Fibroblast of the aortic adventitia (primary cell): Measurements from ENCODE around the gene NSMCE3. TPM values are rescaled to one million over a fixed set of nuclear protein-coding genes. Genes with fewer than 3 reads are reported as not detected.

Source experiments
- DNase-seq: peaks from one replicate; pipeline ENCODE4 v3.0.0-alpha.2; 2010; ENCODE audit warnings: low read depth
- H3K4me3 ChIP-seq: 2 replicates; pipeline ENCODE4 v1.5.1; 2011; ENCODE audit warnings: low read depth, mild to moderate bottlenecking, control low read depth, low read length, moderate library complexity
- CTCF ChIP-seq: IDR thresholded peaks from 2 replicates; pipeline ENCODE4 v1.5.1; 2011; ENCODE audit warnings: mild to moderate bottlenecking, low read length, control low read depth, inconsistent platforms; ENCODE audit not compliant: insufficient read depth
- total RNA-seq: library from RNA; depleted of rRNA; stranded (reverse); fragments of >200 nt; gene quantifications from 2 replicates; pipeline ENCODE4 v1.2.3, GENCODE V29; 2012; ENCODE audit warnings: low replicate concordance

NSMCE3 gene
- total RNA-seq, 1 donor, result 9.0 TPM

DNA sequence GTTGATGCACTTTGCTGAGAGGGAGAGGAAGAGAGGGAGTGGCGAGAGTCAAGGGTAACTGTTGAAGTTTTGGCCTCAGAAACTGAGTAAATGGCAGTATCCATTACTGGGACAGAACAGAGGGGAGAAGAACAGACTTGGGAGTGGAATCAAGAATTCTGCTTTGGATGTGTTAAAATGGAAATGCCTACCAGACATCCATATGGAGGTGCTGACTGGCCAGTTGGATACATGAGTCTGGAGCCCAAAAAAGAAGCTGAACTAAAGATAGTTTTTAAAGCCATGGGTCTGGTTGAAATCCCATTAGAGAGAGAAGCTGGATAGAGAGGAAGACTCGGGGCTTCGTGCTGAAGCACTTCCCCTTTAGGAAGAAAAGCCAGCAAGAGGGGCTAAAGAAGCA lies 35.9 kb upstream of the NSMCE3 start:
- no peak overlapping the region for H3K4me3 ChIP-seq
- DNase-seq, result no peak
- TF ChIP-seq CTCF, result no peak

- DNase-seq, result no peak
- H3K4me3 ChIP-seq, result no peak overlapping the region
- TF ChIP-seq CTCF, result no peak
Observed at GRCh38 chr15:29302871-29303270, 33.2 kb upstream of the NSMCE3 start.

DNA sequence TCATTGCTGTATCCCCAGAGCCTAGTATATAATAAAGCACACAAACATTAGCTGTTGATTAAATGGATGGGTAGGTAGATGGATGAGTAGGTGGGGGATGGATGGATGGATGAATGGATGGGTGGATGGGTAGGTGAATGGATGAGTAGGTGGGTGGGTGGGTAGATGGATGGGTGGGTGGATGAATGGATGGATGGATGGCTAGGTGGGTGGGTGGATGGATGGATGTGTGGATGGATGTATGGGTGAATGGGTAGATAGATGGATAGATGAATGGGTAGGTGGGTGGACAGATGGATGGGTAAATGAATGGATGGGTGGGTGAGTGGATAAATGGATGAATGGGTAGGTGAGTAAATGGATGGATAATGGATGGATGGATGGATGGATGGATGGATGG lies 30.2 kb upstream of the NSMCE3 start:
- no peak for TF ChIP-seq CTCF
- H3K4me3 ChIP-seq, result no peak overlapping the region
- DNase-seq, result no peak

GRCh38 chr15:29299331-29299730 lies 29.7 kb upstream of the NSMCE3 start:
- DNase-seq, result no peak

GRCh38 chr15:29294732-29295325 lies 25.2 kb upstream of the NSMCE3 start:
- no peak overlapping the region for H3K4me3 ChIP-seq
- DNase-seq, result no peak
- TF ChIP-seq CTCF, result no peak

More at GRCh38 chr15:29299331-29299730, 29.7 kb upstream of the NSMCE3 start:
- H3K4me3 ChIP-seq, result no peak overlapping the region
- TF ChIP-seq CTCF, result no peak

- no peak overlapping the region for H3K4me3 ChIP-seq
- TF ChIP-seq CTCF, result no peak
- DNase-seq, result no peak
Observed at GRCh38 chr15:29291067-29291845, 21.6 kb upstream of the NSMCE3 start.

GRCh38 chr15:29289173-29289572 lies 19.6 kb upstream of the NSMCE3 start:
- no peak for TF ChIP-seq CTCF
- no peak overlapping the region for H3K4me3 ChIP-seq
- DNase-seq, result no peak
